HepG2 (cell line): Measurements from ENCODE around the gene CAPN7. TPM values are rescaled to one million over a fixed set of nuclear protein-coding genes. Genes with fewer than 3 reads are reported as not detected.

Source experiments
- ATAC-seq: fragments of 200-7000 bp; cut with Tn5 transposase; 3 replicates; pipeline ENCODE4 v1.9.1; 2020; ENCODE audit warnings: mild to moderate bottlenecking, moderate library complexity
- BruUV-seq: library from RNA; stranded (reverse); fragments of 400-500 nt; replicated peaks from 2 replicates; lab custom pipeline; 2021; lab: Mats Ljungman, UMichigan
- CTCF ChIA-PET: fragments of 300-600 bp; formaldehyde crosslinking; extraction: SDS; loops from one replicate; lab custom pipeline; 2021; ENCODE audit warnings: low total read pairs, inconsistent platforms, low intra/inter-chr PET ratio; lab: Yijun Ruan, JAX
- POLR2A ChIA-PET: fragments of 350-600 bp; sonication (Branson Sonifier 250); formaldehyde crosslinking; loops from one replicate; lab custom pipeline; 2020; ENCODE audit warnings: antibody characterized with exemption, inconsistent platforms; lab: Yijun Ruan, JAX
- DNase-seq: peaks from one replicate; pipeline ENCODE4 v3.0.0-alpha.2; 2015; ENCODE audit warnings: low spot score
- FAIRE-seq: peaks from 3 replicates; lab custom pipeline; 2011; peaks lifted over from hg19 to GRCh38; lab: Jason Lieb, UNC
- H2AFZ ChIP-seq: one replicate; pipeline ENCODE4 v1.6.1; 2011; ENCODE audit warnings: low read length, inconsistent platforms
- H3K27ac ChIP-seq: fragments of 300-600 bp; 3 replicates; pipeline ENCODE4 v1.8.0; 2011; ENCODE audit warnings: mixed run types, mild to moderate bottlenecking, mixed read lengths, low read length, inconsistent platforms; ENCODE audit not compliant: insufficient read depth; ENCODE audit errors: extremely low read length
- H3K27me3 ChIP-seq, 2 experiments: fragments of 200-600 bp in 1 of 2; 2 replicates in 1 of 2; 3 replicates in 1 of 2; pipeline versions ENCODE4 v1.6.0 to v1.8.0; 2011; ENCODE audit warnings: low read length in 2 of 2, mild to moderate bottlenecking in 2 of 2, moderate library complexity in 2 of 2, inconsistent platforms in 1 of 2; ENCODE audit not compliant: insufficient read depth in 2 of 2, control insufficient read depth in 1 of 2
- H3K36me3 ChIP-seq, 2 experiments: fragments of 200-600 bp in 1 of 2; replicated peaks in 1 of 2; 2 replicates in 1 of 2; 3 replicates in 1 of 2; pipeline versions ENCODE4 v1.5.1 to v1.8.0; 2011; ENCODE audit warnings: low read length in 2 of 2, inconsistent platforms in 1 of 2; ENCODE audit not compliant: insufficient read depth in 2 of 2, control insufficient read depth in 1 of 2
- H3K4me1 ChIP-seq: 2 replicates; pipeline ENCODE4 v1.5.1; 2012; ENCODE audit warnings: low read length, inconsistent platforms; ENCODE audit not compliant: insufficient read depth
- H3K4me2 ChIP-seq: 2 replicates; pipeline ENCODE4 v1.6.0; 2011; ENCODE audit warnings: low read depth, low read length, inconsistent platforms
- H3K4me3 ChIP-seq, 3 experiments: fragments of 200-600 bp in 1 of 3; sonication (generic), shearing (Covaris generic) in 1 of 3; replicated peaks in 1 of 3; 2 replicates each; pipeline ENCODE4 v1.5.1; 2011 to 2016; ENCODE audit warnings: low read length in 3 of 3, inconsistent platforms in 2 of 3, low read depth in 2 of 3, mild to moderate bottlenecking in 2 of 3, control low read depth in 1 of 3, mixed read lengths in 1 of 3; ENCODE audit not compliant: insufficient read depth in 1 of 3
- H3K79me2 ChIP-seq: one replicate; pipeline ENCODE4 v1.6.1; 2011; ENCODE audit warnings: low read length, inconsistent platforms; ENCODE audit not compliant: insufficient read depth
- H3K9ac ChIP-seq: 2 replicates; pipeline ENCODE4 v1.6.0; 2011; ENCODE audit warnings: mild to moderate bottlenecking, low read depth, low read length, inconsistent platforms; ENCODE audit not compliant: insufficient read depth
- H3K9me3 ChIP-seq: 2 replicates; pipeline ENCODE4 v1.5.1; 2012; ENCODE audit warnings: mild to moderate bottlenecking, low read length
- H4K20me1 ChIP-seq: 2 replicates; pipeline ENCODE4 v1.6.0; 2011; ENCODE audit warnings: inconsistent platforms, mild to moderate bottlenecking, low read length, moderate library complexity; ENCODE audit not compliant: insufficient read depth
- ATAD3A ChIP-seq: sonication (generic); formaldehyde crosslinking; IDR thresholded peaks from 2 replicates; pipeline ENCODE4 v1.4.0; 2020; ENCODE audit warnings: missing genetic modification reagents
- HNRNPL ChIP-seq: fragments of 200-400 bp; formaldehyde crosslinking; IDR thresholded peaks from 2 replicates; pipeline ENCODE4 v1.6.1; 2017; ENCODE audit warnings: mild to moderate bottlenecking, low read depth, low read length
- KAT7 ChIP-seq: IDR thresholded peaks from 2 replicates; pipeline ENCODE4 v1.6.1; 2018; ENCODE audit warnings: borderline replicate concordance, missing compliant biosample characterization
- KLF12 ChIP-seq: sonication (generic); formaldehyde crosslinking; IDR thresholded peaks from 2 replicates; pipeline ENCODE4 v1.4.0; 2020; ENCODE audit warnings: missing genetic modification reagents, borderline replicate concordance
- MATR3 ChIP-seq: sonication (generic); formaldehyde crosslinking; IDR thresholded peaks from 2 replicates; pipeline ENCODE4 v1.4.0; 2020; ENCODE audit warnings: missing genetic modification reagents
- MIER2 ChIP-seq: IDR thresholded peaks from 2 replicates; pipeline ENCODE4 v1.6.1; 2016; ENCODE audit warnings: missing biosample characterization, missing genetic modification reagents
- PBX3 ChIP-seq: sonication (generic); formaldehyde crosslinking; IDR thresholded peaks from 2 replicates; pipeline ENCODE4 v1.8.1; 2023; ENCODE audit warnings: missing genetic modification reagents, inconsistent platforms, borderline replicate concordance
- POLR2AphosphoS5 ChIP-seq: IDR thresholded peaks from 2 replicates; pipeline ENCODE4 v1.6.1; 2012; ENCODE audit warnings: low read depth, low read length
- SIN3B ChIP-seq: fragments of 150-350 bp; IDR thresholded peaks from 2 replicates; pipeline ENCODE4 v1.6.1; 2014; ENCODE audit warnings: low read length
- SP2 ChIP-seq: sonication (generic); formaldehyde crosslinking; IDR thresholded peaks from 2 replicates; pipeline ENCODE4 v1.5.1; 2020; ENCODE audit warnings: mild to moderate bottlenecking, missing genetic modification reagents
- SRSF1 ChIP-seq: fragments of 200-400 bp; formaldehyde crosslinking; optimal IDR thresholded peaks from 2 replicates; pipeline ENCODE3; 2017; ENCODE audit warnings: mild to moderate bottlenecking, low read depth, low read length, moderate library complexity
- TCF7 ChIP-seq: sonication (generic); IDR thresholded peaks from 2 replicates; pipeline ENCODE4 v1.6.1; 2016; ENCODE audit warnings: antibody characterized with exemption, low read depth
- TMF1 ChIP-seq: sonication (generic); formaldehyde crosslinking; IDR thresholded peaks from 2 replicates; pipeline ENCODE4 v1.8.1; 2022; ENCODE audit warnings: low read depth, missing genetic modification reagents
- ZNF614 ChIP-seq: IDR thresholded peaks from 2 replicates; pipeline ENCODE4 v1.6.1; 2018; ENCODE audit warnings: missing biosample characterization, missing genetic modification reagents, inconsistent platforms, borderline replicate concordance
- WGBS: methylation state at CpG from one replicate; pipeline ENCODE4 v1.1.6; 2017; ENCODE audit warnings: low lambda C conversion rate; 5-methylcytosine and 5-hydroxymethylcytosine counted together
- in situ Hi-C: cut with HindIII; loops from 2 replicates; pipeline ENCODE4 v1.10.0; 2017; ENCODE audit warnings: low pct_unique_long_range_greater_than_20kb; ENCODE audit not compliant: extremely low pct_ligation_motif_present
- intact Hi-C: fragments of 100-400 bp; cut with micrococcal nuclease; formaldehyde crosslinking; loops from one replicate; pipeline ENCODE4 v1.10.0; 2022; ENCODE audit not compliant: unreplicated experiment
- polyA plus RNA-seq, 8 experiments: library from polyadenylated mRNA; depleted of rRNA in 3 of 8; stranded (reverse) in 7 of 8; unstranded in 1 of 8; fragments of >200 nt; fragmentation: Illumina TruSeq in 4 of 8; extraction: Trizol in 4 of 8; gene quantifications; 2 replicates each; pipeline versions ENCODE4 v1.2.1 to v1.2.3, GENCODE V29; 2011 to 2016; ENCODE audit warnings: low read depth in 4 of 8, missing spikeins in 1 of 8, mixed read lengths in 1 of 8; ENCODE audit not compliant: insufficient read depth in 1 of 8
- total RNA-seq, 5 experiments: library from RNA; depleted of rRNA; stranded (reverse); fragments of >200 nt; fragmentation: Illumina TruSeq; extraction: Trizol; gene quantifications; 2 replicates each; pipeline ENCODE4 v1.2.3, GENCODE V29; 2016; ENCODE audit warnings: low read depth in 1 of 5
- TF ChIP-seq, protein P1 (sequence below): IDR thresholded peaks from 2 replicates; pipeline ENCODE4 v1.6.1; 2016; ENCODE audit warnings: missing compliant biosample characterization, missing genetic modification reagents, borderline replicate concordance
- TF ChIP-seq, protein P2 (sequence below): sonication (generic); formaldehyde crosslinking; IDR thresholded peaks from 2 replicates; pipeline ENCODE4 v1.5.0; 2020; ENCODE audit warnings: mild to moderate bottlenecking, missing genetic modification reagents
- TF ChIP-seq, protein P3 (sequence below): sonication (generic); formaldehyde crosslinking; IDR thresholded peaks from 2 replicates; pipeline ENCODE4 v1.5.0; 2020; ENCODE audit warnings: mild to moderate bottlenecking, low read depth, missing genetic modification reagents, borderline replicate concordance

Gene CAPN7
- total and polyA plus RNA-seq, 2 of the 13 experiments (the other 11 are each of a cell fraction or from before 2014, with no cell fraction given) = 16.7 to 36.8 TPM

DNA sequence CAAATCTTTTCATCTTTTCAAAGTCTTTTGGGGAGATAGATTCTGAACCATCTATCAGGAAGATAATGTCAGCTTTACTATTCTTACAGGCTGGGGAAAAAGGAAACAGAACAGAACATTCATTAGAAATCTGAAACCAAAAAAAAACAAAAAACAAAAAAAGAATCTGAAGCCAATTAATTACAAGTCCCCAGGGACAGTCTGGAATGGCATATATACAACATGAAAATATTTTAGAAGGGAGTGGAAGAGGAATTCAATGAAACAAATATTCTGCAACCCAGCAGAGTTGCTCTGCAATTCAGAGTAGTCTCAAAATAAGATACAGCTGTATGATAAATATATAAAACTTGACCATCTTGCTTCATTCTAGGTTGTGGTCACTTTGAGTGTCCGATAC lies 41.7 kb upstream of the CAPN7 start:
- intact Hi-C loops = no loop called here
- BruUV-seq = no TSS peak
- H3K4me3 ChIP-seq = no peak overlapping the region
- TF ChIP-seq MIER2 (CRISPR knock-in tag) (no peak), ZNF614 (CRISPR knock-in tag) (no peak), KLF12 (CRISPR knock-in tag) (no peak), PBX3 (CRISPR knock-in tag) (no peak), HNRNPL (no peak), SRSF1 (no peak), MATR3 (CRISPR knock-in tag) (no peak), SP2 (no peak), KAT7 (CRISPR knock-in tag) (no peak), POLR2AphosphoS5 (no peak), TCF7 (no peak), TMF1 (no peak), SIN3B (no peak), ATAD3A (CRISPR knock-in tag) (no peak)
- TF ChIP-seq, protein P1, sequence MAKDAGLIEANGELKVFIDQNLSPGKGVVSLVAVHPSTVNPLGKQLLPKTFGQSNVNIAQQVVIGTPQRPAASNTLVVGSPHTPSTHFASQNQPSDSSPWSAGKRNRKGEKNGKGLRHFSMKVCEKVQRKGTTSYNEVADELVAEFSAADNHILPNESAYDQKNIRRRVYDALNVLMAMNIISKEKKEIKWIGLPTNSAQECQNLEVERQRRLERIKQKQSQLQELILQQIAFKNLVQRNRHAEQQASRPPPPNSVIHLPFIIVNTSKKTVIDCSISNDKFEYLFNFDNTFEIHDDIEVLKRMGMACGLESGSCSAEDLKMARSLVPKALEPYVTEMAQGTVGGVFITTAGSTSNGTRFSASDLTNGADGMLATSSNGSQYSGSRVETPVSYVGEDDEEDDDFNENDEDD (CRISPR knock-in tag) = no peak
- TF ChIP-seq, protein P2, sequence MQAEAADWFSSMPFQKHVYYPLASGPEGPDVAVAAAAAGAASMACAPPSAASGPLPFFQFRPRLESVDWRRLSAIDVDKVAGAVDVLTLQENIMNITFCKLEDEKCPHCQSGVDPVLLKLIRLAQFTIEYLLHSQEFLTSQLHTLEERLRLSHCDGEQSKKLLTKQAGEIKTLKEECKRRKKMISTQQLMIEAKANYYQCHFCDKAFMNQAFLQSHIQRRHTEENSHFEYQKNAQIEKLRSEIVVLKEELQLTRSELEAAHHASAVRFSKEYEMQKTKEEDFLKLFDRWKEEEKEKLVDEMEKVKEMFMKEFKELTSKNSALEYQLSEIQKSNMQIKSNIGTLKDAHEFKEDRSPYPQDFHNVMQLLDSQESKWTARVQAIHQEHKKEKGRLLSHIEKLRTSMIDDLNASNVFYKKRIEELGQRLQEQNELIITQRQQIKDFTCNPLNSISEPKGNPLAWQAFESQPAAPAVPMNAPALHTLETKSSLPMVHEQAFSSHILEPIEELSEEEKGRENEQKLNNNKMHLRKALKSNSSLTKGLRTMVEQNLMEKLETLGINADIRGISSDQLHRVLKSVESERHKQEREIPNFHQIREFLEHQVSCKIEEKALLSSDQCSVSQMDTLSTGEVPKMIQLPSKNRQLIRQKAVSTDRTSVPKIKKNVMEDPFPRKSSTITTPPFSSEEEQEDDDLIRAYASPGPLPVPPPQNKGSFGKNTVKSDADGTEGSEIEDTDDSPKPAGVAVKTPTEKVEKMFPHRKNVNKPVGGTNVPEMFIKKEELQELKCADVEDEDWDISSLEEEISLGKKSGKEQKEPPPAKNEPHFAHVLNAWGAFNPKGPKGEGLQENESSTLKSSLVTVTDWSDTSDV (CRISPR knock-in tag) = no peak
- TF ChIP-seq, protein P3, sequence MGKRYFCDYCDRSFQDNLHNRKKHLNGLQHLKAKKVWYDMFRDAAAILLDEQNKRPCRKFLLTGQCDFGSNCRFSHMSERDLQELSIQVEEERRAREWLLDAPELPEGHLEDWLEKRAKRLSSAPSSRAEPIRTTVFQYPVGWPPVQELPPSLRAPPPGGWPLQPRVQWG (CRISPR knock-in tag) = no peak
- H3K79me2 ChIP-seq = no peaks in the 10 kb centered on the region
- in situ Hi-C loops = no loop called here
- no peaks in the 10 kb centered on the region for H3K9me3 ChIP-seq
- DNase-seq (no peak), FAIRE-seq (no peak), ATAC-seq (no peak)
- POLR2A ChIA-PET = no interaction called here
- H3K4me1 ChIP-seq = peaks cover 25% of the 10 kb centered on the region
- no peak overlapping the region for H3K4me2 ChIP-seq
- no peaks in the 10 kb centered on the region for H3K36me3 ChIP-seq
- H4K20me1 ChIP-seq = no peaks in the 10 kb centered on the region
- H3K27ac ChIP-seq = no peak overlapping the region
- WGBS = 92% methylated on average over 1 of the region's 1 CpG
- no peak overlapping the region for H2AFZ ChIP-seq
- H3K27me3 ChIP-seq = no peaks in the 10 kb centered on the region
- CTCF ChIA-PET = no interaction called here
- H3K9ac ChIP-seq = no peak overlapping the region
